Measurements from ENCODE around the gene SOX1. TPM values are rescaled to one million over a fixed set of nuclear protein-coding genes. Genes with fewer than 3 reads are reported as not detected.

The SOX1 gene
- total and polyA plus RNA-seq, 2 of the 13 experiments (the other 11 are each of a cell fraction or from before 2014, with no cell fraction given), result not detected

GRCh38 chr13:112027250-112027649 lies 39.7 kb upstream of the SOX1 start (continued):
- no peak for TF ChIP-seq ZBTB40 (IDR thresholded peaks at IDR 0.05)
- no peak for TF ChIP-seq ZBTB40 (CRISPR knock-in tag; IDR thresholded peaks at IDR 0.05)
- TF ChIP-seq EED (CRISPR knock-in tag; IDR thresholded peaks at IDR 0.05), result no peak
- TF ChIP-seq ASH2L (IDR thresholded peaks at IDR 0.05; ENCODE audit: insufficient read length, low read depth, low read length), result no peak
- TF ChIP-seq RORA (CRISPR knock-in tag; IDR thresholded peaks at IDR 0.05), result no peak
- TF ChIP-seq MIER2 (CRISPR knock-in tag; IDR thresholded peaks at IDR 0.05), result no peak
- no peak for TF ChIP-seq ZNF781 (CRISPR knock-in tag; IDR thresholded peaks at IDR 0.05; ENCODE audit: borderline replicate concordance, not compliant biosample characterization)
- no peak for TF ChIP-seq POGZ (CRISPR knock-in tag; IDR thresholded peaks at IDR 0.05)
- no peak for TF ChIP-seq NFKBIZ (CRISPR knock-in tag; IDR thresholded peaks at IDR 0.05)
- TF ChIP-seq CERS6 (CRISPR knock-in tag; IDR thresholded peaks at IDR 0.05), result no peak
- TF ChIP-seq ZNF792 (CRISPR knock-in tag; IDR thresholded peaks at IDR 0.05), result no peak
